HUES64 (cell line): ENCODE measurements around the gene INTS2.
"Not testable (repeated sequence)": the region's sequence is repeated elsewhere in the genome, so short reads cannot be mapped to it uniquely, and the experiment has no call there.

ENCODE experiments used
- H3K27ac ChIP-seq: 2 replicates; pipeline ENCODE4 v1.7.0; 2013; ENCODE audit warnings: low read depth, low read length, inconsistent platforms
- H3K27me3 ChIP-seq: 2 replicates; pipeline ENCODE4 v1.6.1; 2013; ENCODE audit warnings: mild to moderate bottlenecking, low read length; ENCODE audit not compliant: insufficient read depth
- H3K36me3 ChIP-seq: 2 replicates; pipeline ENCODE4 v1.6.1; 2013; ENCODE audit warnings: mild to moderate bottlenecking, low read length; ENCODE audit not compliant: insufficient read depth
- H3K4me1 ChIP-seq: 2 replicates; pipeline ENCODE4 v1.6.1; 2013; ENCODE audit warnings: mild to moderate bottlenecking, low read length, moderate library complexity; ENCODE audit not compliant: insufficient read depth
- H3K4me3 ChIP-seq: 2 replicates; pipeline ENCODE4 v1.5.1; 2013; ENCODE audit warnings: mild to moderate bottlenecking, low read length, moderate library complexity
- H3K9ac ChIP-seq: 2 replicates; pipeline ENCODE4 v1.6.1; 2013; ENCODE audit warnings: mild to moderate bottlenecking, low read depth, low read length
- H3K9me3 ChIP-seq: 2 replicates; pipeline ENCODE4 v1.6.1; 2013; ENCODE audit warnings: low read depth, low read length; ENCODE audit not compliant: insufficient read depth
- WGBS: fragments of 150-250, 120-280 bp; methylation state at CpG from one replicate; pipeline ENCODE4 v1.1.7; 2013; ENCODE audit warnings: missing lambda C conversion rate; 5-methylcytosine and 5-hydroxymethylcytosine counted together

INTS2 gene

DNA sequence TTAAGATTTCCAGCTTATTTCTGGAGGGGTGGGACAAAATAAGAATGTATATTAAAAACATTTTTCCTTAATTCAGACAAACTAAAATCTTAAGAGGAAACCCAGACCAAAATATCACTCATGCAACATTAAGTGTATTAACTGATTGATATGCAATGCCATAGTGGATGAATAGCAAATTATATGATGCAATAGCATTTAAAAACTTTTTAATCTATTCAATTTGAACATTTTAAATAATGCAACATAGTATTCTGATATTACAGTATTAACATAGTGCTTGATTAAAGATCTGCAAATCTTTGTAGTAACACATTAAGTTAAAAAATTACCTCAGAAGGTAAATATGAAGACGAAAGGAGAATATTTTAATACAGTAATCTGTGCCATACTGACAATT is 15.3 kb upstream of the INTS2 start:
- Histone ChIP-seq H3K27ac (no peak overlapping the region), H3K9me3 (no peaks in the 10 kb centered on the region), H3K4me1 (no peaks in the 10 kb centered on the region), H3K9ac (no peak overlapping the region), H3K36me3 (peaks cover 65% of the 10 kb centered on the region), H3K27me3 (no peaks in the 10 kb centered on the region), H3K4me3 (no peak overlapping the region)
- 100% methylated on average over 1 of the region's 1 CpG for WGBS

DNA sequence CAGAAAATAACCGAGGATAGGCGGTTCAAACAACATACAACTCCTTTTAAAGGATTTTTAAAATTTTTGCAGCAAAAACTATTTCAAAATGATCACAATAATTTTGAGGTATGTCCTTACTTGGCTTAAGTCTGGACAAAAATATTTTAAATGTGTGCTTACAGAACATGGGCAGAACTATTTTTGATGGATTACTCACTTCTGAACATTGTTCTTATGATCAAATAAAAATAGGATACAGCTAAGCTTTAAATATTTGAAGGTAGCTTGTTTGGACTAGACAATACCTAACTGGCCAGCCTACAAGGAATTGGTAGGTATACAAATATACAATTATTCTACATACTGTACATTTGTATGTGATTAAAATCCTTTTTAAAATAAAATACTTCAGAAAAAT is 14.3 kb upstream of the INTS2 start:
- no peak overlapping the region for H3K9ac ChIP-seq
- WGBS: 100% methylated on average over 2 of the region's 2 CpGs
- H3K27me3 ChIP-seq: no peaks in the 10 kb centered on the region
- no peaks in the 10 kb centered on the region for H3K9me3 ChIP-seq
- peaks cover 55% of the 10 kb centered on the region for H3K36me3 ChIP-seq
- H3K4me3 ChIP-seq: no peak overlapping the region
- no peak overlapping the region for H3K27ac ChIP-seq
- no peaks in the 10 kb centered on the region for H3K4me1 ChIP-seq

- Histone ChIP-seq H3K9ac (no peak overlapping the region; the same call in 1 of the 2 replicates), H3K9me3 (no peaks in the 10 kb centered on the region), H3K4me1 (peaks cover 4% of the 10 kb centered on the region; the same call in 1 of the 2 replicates), H3K4me3 (peak overlapping the region; percentile 93), H3K27me3 (no peaks in the 10 kb centered on the region), H3K36me3 (peaks cover 16% of the 10 kb centered on the region), H3K27ac (peak overlapping the region; percentile 12; the same call in 1 of the 2 replicates)
- 61% methylated on average over 4 of the region's 4 CpGs for WGBS
These were observed 287 bp upstream of the INTS2 start for GRCh38 chr17:61928101-61928436.

DNA sequence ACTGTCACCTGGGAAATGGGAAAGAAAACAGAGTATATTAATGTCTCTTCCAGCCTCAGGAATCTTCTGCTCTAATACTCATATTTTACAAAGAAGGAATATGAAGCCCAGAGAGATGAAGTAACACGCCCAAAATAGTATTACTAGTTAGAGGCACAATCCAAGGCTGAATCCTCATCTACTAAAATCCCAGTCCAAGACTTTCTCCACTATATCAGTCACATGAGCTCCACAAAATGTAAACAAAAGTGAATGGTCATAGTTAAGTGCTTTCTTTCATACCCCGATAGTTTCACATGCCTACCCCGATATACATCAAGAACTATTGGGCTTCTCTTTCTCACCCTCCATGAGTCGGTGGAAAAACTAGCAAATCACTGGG is 965 bp downstream of the INTS2 start:
- H3K36me3 ChIP-seq: peaks cover 19% of the 10 kb centered on the region
- 58% methylated on average over 4 of the region's 4 CpGs for WGBS
- peaks cover 4% of the 10 kb centered on the region; the same call in 1 of the 2 replicates for H3K4me1 ChIP-seq
- peak overlapping the region; percentile 97 for H3K9ac ChIP-seq
- H3K27ac ChIP-seq: no peak overlapping the region
- peak overlapping the region; percentile 93 for H3K4me3 ChIP-seq
- H3K27me3 ChIP-seq: no peaks in the 10 kb centered on the region
- H3K9me3 ChIP-seq: no peaks in the 10 kb centered on the region

GRCh38 chr17:61915162-61915561 is 12.6 kb downstream of the INTS2 start:
- not testable (repeated sequence) for H3K9ac ChIP-seq, H3K4me3 ChIP-seq, H3K4me1 ChIP-seq, H3K27me3 ChIP-seq, H3K9me3 ChIP-seq, H3K27ac ChIP-seq
- H3K36me3 ChIP-seq: peaks cover 58% of the 10 kb centered on the region
- WGBS: 93% methylated on average over 14 of the region's 15 CpGs

DNA sequence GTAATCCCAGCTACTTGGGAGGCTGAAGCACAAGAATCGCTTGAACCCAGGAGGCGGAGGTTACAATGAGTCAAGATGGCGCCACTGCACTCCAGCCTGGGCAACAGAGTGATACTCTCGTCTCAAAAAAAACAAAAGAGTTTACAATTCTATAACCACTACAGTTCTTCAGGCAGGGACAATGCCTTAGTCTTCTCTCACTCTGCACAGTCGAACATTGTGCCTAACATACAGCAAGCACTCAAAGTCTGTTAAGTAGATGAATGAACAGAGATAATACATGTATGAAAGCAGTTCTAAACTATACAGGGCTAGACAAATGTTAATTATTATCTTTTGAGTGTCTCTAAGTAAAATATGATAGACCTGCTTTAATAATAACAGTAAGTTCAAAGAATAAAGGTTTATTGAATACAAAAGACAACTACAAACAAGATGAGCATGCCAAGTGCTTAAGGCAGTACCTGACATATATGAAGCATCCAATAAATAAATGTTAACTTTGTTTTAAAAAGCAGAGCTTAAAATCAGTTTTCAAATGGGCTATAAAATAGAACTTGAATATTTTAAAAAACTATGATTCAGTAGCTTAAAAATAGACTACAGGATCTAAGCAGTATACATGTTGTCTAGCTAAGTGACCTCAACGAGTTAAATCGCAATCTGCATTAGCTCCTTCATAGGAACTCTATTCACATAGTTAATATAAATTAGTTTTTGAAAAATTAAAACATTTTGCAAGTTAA is 19.3 kb downstream of the INTS2 start:
- Histone ChIP-seq H3K27ac (no peak overlapping the region), H3K9me3 (no peaks in the 10 kb centered on the region), H3K9ac (no peak overlapping the region), H3K27me3 (no peaks in the 10 kb centered on the region), H3K36me3 (peaks cover 80% of the 10 kb centered on the region), H3K4me1 (no peaks in the 10 kb centered on the region), H3K4me3 (no peak overlapping the region)
- WGBS: 94% methylated on average over 5 of the region's 7 CpGs

DNA sequence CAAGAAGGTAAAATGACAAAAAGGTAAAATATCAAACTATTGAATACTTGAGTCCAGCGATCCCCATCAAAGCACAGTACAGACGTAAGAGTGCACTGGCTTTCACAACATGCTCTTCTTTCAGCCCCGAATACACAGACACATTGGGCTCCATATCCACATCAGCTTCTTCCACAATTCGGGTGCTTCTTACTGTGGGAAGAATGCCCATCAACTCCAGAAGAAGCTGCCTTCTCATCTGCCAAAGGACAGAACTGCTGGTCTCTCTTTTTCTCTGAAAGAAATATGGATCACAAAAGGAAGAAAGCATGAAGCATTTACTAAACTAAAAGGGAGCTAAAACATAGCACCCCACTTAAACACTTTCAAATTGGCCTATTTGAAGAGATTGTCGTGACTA is 20.4 kb downstream of the INTS2 start:
- H3K9ac ChIP-seq: no peak overlapping the region

DNA sequence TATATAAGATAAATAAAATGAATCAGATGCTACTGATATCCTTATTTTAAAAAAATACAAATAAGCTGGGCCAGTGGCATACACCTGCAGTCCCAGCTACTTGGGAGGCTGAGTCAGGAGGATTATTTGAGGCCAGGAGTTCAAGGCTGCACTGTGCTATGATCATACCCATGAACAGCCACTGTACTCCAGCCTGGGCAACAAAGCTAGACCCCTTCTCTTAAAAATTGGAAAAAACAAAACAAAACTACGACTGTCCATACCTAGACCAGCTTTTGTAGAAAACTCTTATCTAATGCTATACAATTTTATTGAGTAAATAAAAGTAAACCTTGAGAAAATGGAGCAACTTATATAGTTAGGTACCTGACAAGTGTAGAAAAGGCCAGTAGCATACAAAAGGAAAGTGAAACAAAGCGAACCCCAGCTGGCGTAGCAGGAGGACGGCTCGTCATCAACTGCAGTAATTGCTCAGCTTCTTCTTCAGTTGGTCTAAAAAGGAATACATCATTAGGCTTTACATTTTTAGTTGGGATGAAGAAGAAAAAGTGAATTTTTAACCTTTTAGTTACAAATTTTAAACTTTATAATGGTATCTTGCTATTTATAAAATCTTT is 23.6 kb downstream of the INTS2 start:
- H3K9me3 ChIP-seq: no peaks in the 10 kb centered on the region
- H3K4me3 ChIP-seq: no peak overlapping the region
- H3K36me3 ChIP-seq: peaks cover 83% of the 10 kb centered on the region
- H3K9ac ChIP-seq: no peak overlapping the region
- H3K27me3 ChIP-seq: no peaks in the 10 kb centered on the region
- H3K27ac ChIP-seq: no peak overlapping the region
- H3K4me1 ChIP-seq: no peaks in the 10 kb centered on the region
- WGBS: 95% methylated on average over 4 of the region's 5 CpGs

More for the DNA sequence above, 20.4 kb downstream of the INTS2 start:
- WGBS: 91% methylated on average over 5 of the region's 5 CpGs
- no peaks in the 10 kb centered on the region for H3K9me3 ChIP-seq
- H3K27me3 ChIP-seq: no peaks in the 10 kb centered on the region
- no peaks in the 10 kb centered on the region for H3K4me1 ChIP-seq
- peaks cover 87% of the 10 kb centered on the region for H3K36me3 ChIP-seq
- no peak overlapping the region for H3K4me3 ChIP-seq
- no peak overlapping the region for H3K27ac ChIP-seq

DNA sequence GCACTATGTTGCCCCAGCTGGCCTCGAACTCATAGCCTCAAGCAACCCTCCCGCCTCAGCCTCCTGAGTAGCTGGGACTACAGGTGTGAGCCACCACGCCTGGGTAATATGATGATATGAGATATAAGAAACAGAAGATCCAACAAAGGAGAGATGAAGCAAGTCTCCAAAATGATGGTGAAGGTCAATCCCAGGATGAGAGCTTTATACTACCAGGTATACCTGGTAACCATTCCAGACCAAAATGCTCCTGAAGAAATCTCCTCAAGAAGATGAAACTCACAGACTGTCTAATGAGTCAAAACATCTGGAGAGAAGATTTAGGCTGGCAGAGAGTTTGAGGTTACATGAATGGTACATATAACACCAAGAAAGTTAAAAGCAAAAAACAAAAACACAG is 24.5 kb downstream of the INTS2 start:
- Histone ChIP-seq H3K4me1 (0 out of 2 replicates have a peak, but pooled peaks cover under 1% of the 10 kb centered on the region), H3K27ac (no peak overlapping the region), H3K9ac (no peak overlapping the region), H3K27me3 (no peaks in the 10 kb centered on the region), H3K9me3 (no peaks in the 10 kb centered on the region), H3K4me3 (no peak overlapping the region), H3K36me3 (peaks cover 76% of the 10 kb centered on the region)
- WGBS: 96% methylated on average over 3 of the region's 3 CpGs

- peak overlapping the region; percentile 41; the same call in 1 of the 2 replicates for H3K9ac ChIP-seq
- peak overlapping the region; percentile 77 for H3K27ac ChIP-seq
- no peaks in the 10 kb centered on the region for H3K9me3 ChIP-seq
- H3K36me3 ChIP-seq: peaks cover 75% of the 10 kb centered on the region
- peaks cover 9% of the 10 kb centered on the region; the same call in 1 of the 2 replicates for H3K4me1 ChIP-seq
- H3K27me3 ChIP-seq: no peaks in the 10 kb centered on the region
- H3K4me3 ChIP-seq: no peak overlapping the region
- WGBS: 100% methylated on average over 1 of the region's 2 CpGs
These were observed 30.1 kb downstream of the INTS2 start for GRCh38 chr17:61897548-61898180.

DNA sequence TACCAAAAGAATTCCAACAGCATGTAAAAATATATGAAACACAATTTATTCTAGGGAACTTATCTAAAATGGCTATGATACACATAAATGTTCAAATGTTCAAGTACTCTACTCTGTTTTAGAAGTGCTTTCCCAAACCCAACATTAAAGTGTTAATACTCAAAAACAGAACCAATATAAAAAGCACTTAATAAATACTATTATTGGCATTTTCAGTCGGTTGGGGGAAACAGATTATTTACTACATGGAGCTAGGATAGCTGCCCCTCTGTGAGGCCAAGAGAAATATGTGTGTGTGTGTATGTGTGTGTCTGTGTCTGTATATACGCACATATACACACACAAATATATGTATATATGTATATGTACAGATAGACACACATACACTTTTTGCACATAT is 32.4 kb downstream of the INTS2 start:
- Histone ChIP-seq H3K27me3 (no peaks in the 10 kb centered on the region), H3K9ac (no peak overlapping the region), H3K4me3 (no peak overlapping the region), H3K36me3 (peaks cover 68% of the 10 kb centered on the region), H3K9me3 (no peaks in the 10 kb centered on the region), H3K4me1 (peaks cover 9% of the 10 kb centered on the region; the same call in 1 of the 2 replicates), H3K27ac (no peak overlapping the region)
- WGBS: 100% methylated on average over 1 of the region's 2 CpGs
